GM12865 (cell line): ENCODE data around the gene BOD1.
A peak's percentile ranks its signal among the peaks of the same experiment; 100 is the strongest.

ENCODE experiments used
- DNase-seq: peaks from one replicate; pipeline ENCODE4 v3.0.0; 2010; ENCODE audit warnings: low read depth
- H3K4me3 ChIP-seq: 2 replicates; pipeline ENCODE4 v1.5.1; 2011; ENCODE audit warnings: mild to moderate bottlenecking, low read depth, low read length, control low read depth
- TF ChIP-seq, protein P1 (sequence below): IDR thresholded peaks from 2 replicates; pipeline ENCODE4 v1.5.1; 2011; ENCODE audit warnings: low read length, control low read depth, low read depth, inconsistent platforms; ENCODE audit not compliant: insufficient read depth; ENCODE audit errors: missing control alignments

Gene BOD1

GRCh38 chr5:173625673-173626504, 9.4 kb upstream of the BOD1 start:
- DNase-seq, result peak; percentile 66
- TF ChIP-seq, protein P1, sequence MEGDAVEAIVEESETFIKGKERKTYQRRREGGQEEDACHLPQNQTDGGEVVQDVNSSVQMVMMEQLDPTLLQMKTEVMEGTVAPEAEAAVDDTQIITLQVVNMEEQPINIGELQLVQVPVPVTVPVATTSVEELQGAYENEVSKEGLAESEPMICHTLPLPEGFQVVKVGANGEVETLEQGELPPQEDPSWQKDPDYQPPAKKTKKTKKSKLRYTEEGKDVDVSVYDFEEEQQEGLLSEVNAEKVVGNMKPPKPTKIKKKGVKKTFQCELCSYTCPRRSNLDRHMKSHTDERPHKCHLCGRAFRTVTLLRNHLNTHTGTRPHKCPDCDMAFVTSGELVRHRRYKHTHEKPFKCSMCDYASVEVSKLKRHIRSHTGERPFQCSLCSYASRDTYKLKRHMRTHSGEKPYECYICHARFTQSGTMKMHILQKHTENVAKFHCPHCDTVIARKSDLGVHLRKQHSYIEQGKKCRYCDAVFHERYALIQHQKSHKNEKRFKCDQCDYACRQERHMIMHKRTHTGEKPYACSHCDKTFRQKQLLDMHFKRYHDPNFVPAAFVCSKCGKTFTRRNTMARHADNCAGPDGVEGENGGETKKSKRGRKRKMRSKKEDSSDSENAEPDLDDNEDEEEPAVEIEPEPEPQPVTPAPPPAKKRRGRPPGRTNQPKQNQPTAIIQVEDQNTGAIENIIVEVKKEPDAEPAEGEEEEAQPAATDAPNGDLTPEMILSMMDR, result peak; percentile 57
- H3K4me3 ChIP-seq, result no peak overlapping the region

- no peak for DNase-seq
- TF ChIP-seq, protein P1, result no peak
- H3K4me3 ChIP-seq, result no peak overlapping the region
Observed at GRCh38 chr5:173625261-173625660, 8.8 kb upstream of the BOD1 start.

DNA sequence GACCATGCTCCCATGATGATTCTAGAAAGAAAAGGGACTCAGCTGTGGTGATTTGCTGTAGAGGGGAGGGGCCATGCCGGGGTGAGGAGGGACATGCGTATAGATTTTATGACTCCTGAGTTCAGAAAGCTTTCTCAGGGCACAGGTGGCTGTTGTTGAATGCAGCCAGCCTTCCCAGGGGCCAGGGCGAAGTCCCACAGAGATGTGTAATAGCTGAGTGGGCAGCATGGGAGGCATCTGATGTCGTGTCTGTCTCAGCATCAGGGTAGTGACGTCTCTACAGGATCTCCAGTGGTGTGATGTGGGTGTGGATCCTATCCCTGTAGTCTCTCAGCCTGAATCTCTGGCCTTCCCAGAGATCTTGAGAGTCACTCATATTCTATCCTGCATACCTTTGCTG, 7.8 kb upstream of the BOD1 start:
- no peak overlapping the region for H3K4me3 ChIP-seq
- no peak for DNase-seq
- TF ChIP-seq, protein P1, result no peak

GRCh38 chr5:173623789-173624188, 7.3 kb upstream of the BOD1 start:
- DNase-seq, result no peak
- TF ChIP-seq, protein P1, result no peak
- no peak overlapping the region for H3K4me3 ChIP-seq

GRCh38 chr5:173623296-173623771, 6.9 kb upstream of the BOD1 start:
- DNase-seq, result no peak
- TF ChIP-seq, protein P1, result no peak
- no peak overlapping the region for H3K4me3 ChIP-seq

DNA sequence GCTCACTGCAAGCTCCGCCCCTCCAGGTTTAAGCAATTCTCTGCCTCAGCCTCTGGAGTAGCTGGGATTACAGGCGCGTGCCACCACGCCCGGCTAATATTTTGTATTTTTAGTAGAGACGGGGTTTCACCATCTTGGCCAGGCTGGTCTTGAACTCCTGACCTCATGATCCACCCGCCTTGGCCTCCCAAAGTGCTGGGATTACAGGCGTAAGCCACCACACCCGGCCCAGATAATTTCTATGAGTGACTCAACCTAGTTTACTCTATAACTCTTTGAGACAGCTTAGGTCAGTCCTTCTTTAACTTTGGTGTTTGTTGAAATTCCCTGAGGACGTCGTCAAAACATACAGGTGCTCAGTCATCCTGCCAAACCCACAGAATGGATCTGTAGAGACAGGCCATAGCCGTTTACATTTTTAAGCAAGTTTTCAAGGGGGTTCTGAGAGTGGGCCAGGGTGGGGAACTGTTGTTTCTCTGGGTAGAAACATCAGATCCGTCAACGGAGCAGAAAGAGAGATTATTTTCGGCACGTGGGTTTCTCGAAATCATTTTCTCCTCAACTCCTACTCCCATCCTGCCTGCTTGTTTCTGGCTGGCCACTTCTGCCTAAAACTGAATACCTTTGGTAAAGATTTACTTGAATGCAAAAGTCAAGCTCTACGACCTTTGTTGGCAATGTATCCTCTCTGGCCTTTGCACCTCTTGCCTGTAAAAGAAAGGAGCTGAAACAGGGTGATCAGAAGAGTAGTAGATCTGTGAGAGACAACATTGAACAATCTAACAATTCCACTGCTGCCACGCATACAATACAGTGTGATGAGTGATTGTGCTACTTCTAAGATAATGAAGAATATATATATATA, 6.0 kb upstream of the BOD1 start:
- DNase-seq, result no peak
- TF ChIP-seq, protein P1, result no peak
- no peak overlapping the region for H3K4me3 ChIP-seq
